Pons (tissue), 1 donor: ENCODE data around the gene INSL3.
"Not testable (repeated sequence)": the region's sequence is repeated elsewhere in the genome, so short reads cannot be mapped to it uniquely, and the experiment has no call there.

Experiments
- DNase-seq: peaks from one replicate; pipeline ENCODE4 v3.0.0-alpha.2; 2016; ENCODE audit warnings: low spot score

INSL3 gene

DNA sequence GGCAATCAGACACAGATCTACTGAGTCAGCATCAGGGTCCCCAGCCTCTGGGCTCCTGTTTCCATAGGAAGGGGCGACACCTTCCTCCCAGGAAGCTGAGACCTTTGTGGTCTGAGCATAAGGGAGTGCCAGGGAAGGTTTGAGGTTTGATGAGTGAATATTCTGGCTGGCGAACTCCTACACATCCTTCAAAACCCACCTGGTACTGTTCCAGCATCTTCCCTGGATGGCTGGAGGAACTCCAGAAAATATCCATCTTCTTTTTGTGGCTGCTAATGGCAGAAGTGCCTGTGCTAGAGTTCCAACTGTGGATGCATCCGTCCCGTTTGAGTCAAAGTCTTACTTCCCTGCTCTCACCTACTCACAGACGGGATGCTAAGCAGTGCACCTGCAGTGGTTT lies 9.2 kb downstream of the INSL3 start:
- no peak for DNase-seq

DNA sequence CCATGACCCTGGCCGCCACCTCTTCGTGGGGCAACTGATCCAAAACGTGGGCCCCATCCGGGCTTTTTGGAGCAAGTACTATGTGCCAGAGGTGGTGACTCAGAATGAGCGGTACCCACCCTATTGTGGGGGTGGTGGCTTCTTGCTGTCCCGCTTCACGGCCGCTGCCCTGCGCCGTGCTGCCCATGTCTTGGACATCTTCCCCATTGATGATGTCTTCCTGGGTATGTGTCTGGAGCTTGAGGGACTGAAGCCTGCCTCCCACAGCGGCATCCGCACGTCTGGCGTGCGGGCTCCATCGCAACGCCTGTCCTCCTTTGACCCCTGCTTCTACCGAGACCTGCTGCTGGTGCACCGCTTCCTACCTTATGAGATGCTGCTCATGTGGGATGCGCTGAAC lies 9.6 kb downstream of the INSL3 start:
- DNase-seq = no peak

DNA sequence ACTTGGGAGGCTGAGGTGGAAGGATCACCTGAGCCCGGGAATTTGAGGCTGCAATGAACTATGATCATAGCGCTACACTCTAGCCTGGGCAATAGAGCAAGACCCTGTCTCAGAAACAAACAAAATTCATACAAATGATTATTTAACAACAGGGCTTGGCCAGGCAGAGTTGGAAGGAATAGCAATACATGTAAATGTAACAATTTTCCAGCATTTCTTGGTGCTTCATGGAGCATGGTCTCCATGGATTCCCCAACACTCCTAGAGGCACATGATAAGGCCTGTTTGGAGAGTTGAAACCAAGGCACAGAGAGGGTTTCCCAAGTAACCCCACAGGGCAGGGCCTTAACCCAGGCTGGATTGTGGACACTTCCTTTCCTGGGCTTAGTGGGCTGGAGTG lies 10.2 kb downstream of the INSL3 start:
- DNase-seq = no peak

DNA sequence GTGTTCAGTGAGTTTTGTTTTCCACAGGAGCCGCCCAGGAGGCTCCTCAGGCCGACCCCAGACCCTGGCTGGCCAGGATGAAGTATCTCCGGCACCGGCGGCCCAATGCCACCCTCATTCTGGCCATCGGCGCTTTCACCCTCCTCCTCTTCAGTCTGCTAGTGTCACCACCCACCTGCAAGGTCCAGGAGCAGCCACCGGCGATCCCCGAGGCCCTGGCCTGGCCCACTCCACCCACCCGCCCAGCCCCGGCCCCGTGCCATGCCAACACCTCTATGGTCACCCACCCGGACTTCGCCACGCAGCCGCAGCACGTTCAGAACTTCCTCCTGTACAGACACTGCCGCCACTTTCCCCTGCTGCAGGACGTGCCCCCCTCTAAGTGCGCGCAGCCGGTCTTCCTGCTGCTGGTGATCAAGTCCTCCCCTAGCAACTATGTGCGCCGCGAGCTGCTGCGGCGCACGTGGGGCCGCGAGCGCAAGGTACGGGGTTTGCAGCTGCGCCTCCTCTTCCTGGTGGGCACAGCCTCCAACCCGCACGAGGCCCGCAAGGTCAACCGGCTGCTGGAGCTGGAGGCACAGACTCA lies 13.5 kb downstream of the INSL3 start:
- no peak for DNase-seq

DNA sequence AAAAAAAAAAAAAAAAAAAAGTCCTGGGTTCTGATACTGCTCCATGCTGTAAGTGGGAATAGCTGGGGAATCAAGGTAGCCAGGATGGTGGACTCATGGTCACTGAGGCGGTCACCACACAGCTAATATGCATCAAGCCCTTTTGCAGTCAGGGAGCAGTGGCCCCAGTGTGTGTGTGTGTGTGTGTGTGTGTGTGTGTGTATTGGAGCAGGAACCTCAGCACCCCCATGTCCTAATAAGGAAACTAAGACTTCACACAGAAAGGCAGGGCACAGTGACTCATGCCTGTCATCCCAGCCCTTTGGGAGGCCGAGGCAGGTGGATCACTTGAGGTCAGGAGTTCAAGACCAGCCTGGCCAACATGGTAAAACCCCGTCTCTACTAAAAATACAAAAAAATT lies 14.4 kb downstream of the INSL3 start:
- DNase-seq = no peak

DNA sequence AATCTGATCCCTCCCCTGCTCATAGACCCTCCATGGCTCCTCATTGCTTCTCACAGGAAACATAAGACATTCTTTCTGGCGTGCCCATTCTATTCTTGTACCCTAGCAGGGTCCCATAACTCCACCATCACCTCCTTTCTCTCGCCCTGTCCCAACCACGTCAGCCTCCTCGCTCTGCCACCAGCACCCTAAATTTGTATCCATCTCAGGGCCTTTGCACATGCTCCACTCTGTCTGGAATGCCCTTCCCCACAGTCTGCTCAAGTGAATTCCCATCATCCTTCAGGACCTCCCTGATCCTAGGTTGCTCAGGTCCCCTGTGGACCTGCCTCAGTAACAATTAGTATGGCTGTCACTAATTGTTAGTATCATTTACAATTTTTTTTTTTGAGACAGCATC lies 15.9 kb downstream of the INSL3 start:
- DNase-seq = no peak

DNA sequence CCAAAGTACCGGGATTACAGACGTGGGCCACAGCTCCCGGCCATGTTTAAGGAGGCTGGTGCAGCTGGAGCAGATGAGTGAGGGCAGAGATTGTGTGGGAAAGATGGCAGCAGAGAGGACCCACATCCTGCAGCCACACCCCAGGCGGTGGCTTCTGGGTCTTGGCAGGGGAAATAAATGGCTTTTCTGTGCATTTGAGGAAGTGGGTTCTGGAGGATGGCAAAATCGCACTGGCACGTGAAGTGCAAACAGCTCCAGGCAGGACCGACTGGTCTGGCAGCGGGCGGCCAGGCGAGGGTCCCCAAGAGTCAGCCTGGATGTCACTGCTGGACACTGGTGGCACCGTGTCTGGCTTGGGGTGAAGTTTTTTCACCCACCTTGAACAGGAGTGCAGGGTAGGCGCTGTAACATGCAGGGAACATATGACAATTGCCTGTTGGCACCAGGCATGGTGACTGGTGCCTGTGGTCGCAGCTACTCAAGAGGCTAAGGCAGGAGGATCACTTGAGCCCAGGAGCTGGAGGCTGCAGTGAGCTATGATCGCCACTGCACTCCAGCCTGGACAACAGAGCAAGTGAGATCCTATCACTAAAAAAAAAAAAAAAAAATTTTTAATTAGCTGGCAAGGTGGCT lies 17.9 kb downstream of the INSL3 start:
- peak; percentile 7 for DNase-seq

DNA sequence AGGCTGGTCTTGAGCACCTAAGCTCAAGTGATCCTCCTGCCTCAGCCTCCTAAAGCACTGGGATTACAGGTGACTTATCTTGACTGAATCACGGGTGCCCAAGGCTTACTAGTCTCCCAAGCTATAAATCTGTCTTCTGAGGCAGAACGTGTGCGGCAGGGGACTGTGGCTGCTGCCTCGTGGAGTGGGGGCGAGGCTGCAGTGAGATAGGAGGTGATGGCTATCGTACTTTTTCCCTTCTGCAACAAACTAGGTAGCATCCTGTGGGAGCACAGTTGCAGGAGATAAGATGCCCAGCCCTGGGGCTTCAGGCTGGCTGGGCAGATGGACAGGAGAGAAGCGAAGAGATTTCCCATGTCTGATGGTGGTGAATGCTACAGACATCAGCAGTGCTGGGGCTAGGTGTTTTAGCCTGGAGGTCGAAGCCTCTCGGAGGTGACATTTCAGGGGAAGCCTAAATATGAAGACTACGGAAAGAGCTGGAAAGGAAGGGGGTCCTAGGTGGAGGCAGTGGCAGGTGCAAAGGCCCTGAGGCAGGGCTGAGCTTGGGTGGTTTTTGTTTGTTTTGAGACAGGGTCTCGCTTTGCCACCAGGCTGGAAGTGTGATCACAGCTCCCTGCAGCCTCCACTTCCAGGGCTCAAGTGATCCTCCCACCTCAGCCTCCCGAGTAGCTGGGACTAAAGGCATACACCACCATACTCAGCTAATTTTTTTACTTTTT lies 19.0 kb downstream of the INSL3 start:
- DNase-seq = no peak

DNA sequence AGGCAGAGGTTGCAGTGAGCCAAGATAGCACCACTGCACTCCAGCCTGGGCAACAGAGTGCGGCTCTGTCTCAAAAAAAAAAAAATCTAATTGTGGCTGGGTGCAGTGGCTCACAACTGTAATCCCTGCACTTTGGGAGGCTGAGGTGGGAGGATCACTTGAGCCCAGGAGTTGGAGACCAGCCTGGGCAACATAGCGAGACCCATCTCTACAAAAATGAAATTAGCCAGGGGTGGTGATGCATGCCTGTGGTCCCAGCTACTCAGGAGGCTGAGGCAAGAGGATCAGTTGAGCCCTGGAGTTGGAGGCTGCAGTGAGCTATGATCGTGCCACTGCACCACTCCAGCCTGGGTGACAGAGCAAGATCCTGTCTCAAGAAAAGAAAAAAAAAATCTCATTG lies 22.7 kb downstream of the INSL3 start:
- DNase-seq = not testable (repeated sequence)

DNA sequence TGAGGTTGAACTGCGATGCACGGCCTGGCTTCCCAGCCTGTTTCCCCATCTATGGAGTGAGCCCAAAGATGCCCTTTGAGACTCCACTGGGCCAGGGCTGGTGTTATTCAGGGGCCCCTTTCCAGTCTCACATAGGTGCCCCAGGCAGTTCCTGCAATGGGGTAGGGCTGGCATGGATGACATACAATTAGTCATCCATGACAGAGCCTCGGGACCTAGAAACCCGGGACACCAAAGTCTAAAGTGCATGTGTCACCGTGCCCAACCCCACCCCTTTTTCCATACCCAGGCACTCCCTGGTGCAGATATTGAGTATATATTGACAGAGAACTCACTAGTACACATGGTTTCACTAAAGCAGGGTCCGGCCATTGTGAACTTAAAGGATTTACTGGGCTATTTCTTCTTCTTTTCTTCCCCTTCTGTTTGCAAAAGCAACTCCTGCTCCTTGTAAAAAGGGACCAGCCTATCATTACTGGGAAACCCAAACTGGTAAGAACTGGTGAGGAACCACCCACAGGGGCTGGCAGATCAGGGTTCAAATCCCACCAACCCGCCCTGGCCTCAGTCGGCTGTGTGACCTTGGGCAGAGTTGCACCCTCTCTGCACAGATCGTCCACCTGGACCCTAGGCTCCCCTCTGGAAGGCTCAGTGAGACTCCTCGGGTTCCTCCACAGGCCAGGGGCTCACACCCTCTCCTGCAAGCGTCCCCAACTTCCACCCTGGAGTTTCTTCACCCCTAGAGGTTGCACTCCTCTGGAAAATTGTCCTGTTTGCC lies 23.7 kb downstream of the INSL3 start:
- no peak for DNase-seq

DNA sequence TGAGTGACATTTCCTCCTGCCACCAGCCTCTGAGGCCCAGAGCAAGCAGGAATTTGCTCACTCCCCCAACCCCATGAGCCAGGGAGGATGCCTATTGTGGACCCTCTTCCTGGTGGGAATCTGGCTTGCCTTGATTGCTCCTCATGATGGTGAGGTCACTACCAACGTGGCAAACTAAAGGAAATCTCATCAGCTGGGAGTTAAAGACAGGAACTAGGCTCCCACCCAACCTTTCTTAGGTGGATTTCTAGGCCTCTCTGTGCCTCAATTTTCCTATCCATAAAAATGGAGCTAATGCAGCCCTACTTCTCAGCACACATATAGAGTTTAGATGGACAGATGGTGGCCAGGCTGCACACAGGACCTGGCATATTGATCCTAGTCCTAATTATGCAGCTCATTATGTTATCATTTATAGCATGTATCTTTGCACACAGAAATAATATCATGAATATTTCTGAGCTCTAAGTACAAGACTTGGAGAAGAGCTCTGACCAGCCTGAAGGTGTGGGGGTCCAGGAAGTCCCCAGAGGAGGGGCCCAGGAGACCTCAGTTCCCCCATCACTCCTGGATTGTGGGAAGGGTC lies 24.4 kb downstream of the INSL3 start:
- no peak for DNase-seq

DNA sequence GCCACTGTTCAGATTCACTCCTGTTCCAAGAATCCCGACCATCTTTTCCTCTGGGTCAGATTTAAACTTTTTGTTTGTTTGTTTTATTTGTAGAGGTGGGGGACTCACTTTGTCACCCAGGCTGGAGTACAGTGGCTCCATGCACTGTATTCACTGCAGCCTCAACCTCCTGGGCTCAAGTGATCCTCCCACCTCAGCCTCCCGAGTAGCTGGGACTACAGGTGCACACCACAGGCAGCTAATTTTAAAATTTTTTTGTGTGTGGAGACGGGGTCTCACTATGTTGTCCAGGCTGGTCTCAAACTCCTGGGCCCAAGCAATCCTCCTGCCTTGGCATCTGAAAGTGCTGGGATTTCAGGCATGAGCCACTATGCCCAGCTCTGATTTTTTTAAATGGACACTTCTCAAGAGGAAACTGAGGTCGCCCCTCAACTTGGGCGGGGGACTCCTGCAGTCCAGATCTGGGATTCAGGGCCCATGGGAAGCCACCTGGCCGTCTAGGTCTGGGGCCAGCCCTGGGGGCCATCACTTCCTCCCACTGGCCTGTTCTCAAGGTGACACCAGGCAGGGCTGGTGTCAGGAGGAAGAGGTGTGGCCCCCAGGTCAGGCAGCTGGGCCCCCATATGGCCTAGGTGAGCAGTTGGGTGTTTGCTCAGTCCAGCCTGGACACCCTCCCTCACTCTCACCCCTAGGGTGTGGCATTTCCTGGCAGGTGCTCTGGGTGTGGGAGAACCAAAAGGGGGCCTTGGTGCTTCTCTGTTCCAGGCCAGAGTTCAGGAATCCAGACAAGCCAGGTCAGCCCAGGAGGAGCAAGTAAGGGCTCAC lies 25.1 kb downstream of the INSL3 start:
- no peak for DNase-seq

DNA sequence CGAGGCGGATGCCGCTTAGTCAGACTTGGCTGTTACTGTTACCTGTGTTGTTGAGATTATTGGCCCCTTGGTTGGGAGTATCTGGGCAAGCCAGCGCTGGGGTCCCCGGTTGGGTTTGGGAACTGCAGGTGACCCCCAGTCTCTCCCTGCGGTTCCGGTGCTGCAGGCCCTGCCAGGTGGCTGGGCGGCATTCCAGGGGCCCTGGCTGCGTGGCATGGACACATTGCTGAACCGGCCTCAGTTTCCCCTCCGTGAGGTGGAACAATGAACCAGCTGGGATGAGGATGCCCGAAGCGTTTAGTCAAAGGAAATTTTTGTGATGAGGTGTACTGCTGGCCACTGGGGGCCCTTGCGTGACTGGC lies 25.8 kb downstream of the INSL3 start:
- no peak for DNase-seq

DNA sequence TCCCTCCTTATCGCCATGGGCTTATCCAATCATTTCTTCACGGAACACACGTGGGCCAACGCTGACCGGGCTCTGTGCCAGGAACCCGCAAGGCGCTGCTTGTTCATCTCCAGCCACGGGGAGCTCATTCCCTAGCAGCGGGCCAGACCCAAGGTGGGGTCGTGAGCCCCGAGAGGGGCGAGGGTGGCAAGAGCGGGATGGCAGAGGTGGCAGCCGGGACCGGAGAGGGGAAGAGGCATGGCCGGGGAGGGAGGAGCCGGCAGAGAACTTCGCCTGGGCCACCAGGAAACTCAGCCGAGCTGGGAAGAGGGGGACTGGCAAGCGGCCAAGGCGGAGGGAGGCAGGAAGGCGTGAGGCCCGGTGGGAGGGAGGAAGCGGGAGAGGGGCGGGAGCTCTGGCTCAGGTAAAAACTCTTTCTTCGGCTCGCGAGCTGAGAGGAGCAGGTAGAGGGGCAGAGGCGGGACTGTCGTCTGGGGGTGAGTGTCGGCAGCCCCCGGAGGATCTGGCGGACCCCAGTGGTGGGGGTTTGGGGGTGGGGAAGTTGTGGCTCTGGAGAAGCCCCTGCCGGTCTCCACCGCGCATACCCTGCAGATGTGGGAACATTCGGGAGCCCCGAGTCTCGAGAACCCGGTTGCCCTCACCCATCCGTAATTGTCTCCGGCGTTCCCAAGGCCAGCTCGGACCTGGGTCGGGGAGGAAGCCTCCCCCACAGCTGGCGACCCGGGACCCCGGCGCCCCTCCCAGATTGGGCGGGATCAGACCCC lies 26.4 kb downstream of the INSL3 start, which contains the start of gene B3GNT3:
Gene B3GNT3, plus strand, starts transcription at position 408 of the 764 bp plus-strand sequence. CDS start 12,670 bp downstream, outside the sequence.
- DNase-seq = no peak

DNA sequence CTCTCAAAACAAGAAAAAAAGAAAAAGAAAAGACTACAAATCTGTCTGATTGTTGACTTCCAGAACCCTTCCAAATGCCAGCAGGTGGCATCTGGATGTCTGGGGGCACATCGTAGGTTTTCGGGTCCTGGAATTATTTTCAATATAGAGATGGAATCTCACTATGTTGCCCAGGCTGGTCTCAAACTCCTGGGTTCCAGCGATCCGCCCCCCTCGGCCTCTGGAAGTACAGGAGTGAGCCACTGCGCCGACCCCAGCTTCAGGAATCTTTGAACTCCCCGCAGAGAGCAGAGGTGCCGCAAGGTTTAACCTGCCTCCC lies 26.9 kb downstream of the INSL3 start:
- no peak for DNase-seq

DNA sequence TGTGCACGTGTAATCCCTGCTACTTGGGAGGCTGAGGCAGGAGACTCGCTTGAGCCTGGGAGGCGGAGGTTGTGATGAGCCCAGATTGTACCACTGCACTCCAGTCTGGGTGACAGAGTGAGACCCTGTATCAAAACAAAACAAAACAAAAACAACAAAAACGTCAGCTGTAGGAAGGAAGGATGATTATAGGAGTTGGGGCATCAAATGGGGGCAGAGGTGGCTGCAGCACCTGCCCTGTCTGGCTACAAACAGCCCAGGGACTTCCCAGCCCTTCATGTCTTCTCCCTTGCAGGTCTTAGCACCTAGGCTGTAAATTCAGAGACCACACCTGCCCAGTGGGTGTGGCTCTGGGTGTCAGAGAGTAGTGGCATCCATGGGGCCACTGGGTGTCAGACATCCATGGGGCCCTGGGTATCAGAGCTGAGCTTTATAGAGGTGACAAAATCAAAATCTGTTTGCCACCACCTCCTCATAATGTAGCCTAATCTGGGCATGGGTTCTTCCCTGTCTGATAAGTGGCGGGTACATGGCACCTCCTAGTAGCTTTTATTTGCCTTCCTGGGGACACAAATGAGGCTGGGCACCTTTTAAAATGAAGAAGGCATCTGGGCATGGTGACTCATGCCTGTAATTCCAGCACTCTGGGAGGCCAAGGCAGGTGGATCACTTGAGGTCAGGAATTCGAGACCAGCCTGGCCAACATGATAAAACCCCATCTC lies 31.1 kb downstream of the INSL3 start:
- DNase-seq = no peak

DNA sequence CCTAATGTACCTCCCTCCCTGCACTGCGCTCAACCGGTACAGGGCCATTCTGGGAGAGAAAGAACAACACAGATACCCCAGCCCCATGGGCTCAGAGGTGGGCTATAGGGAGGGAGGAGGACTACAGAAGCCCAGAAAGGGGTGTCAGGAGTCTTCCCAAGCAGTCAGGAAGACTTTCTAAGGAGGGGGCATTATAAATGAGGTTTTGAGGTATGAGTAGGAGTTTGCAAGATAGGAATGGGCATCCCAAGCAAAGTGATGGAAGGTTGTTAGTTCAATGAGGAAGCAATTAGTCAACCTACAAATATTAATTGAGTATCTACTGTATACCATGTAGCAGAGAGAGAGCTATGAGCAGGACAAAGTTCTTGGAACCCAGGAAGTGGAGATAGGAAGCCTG lies 32.7 kb downstream of the INSL3 start:
- no peak for DNase-seq

DNA sequence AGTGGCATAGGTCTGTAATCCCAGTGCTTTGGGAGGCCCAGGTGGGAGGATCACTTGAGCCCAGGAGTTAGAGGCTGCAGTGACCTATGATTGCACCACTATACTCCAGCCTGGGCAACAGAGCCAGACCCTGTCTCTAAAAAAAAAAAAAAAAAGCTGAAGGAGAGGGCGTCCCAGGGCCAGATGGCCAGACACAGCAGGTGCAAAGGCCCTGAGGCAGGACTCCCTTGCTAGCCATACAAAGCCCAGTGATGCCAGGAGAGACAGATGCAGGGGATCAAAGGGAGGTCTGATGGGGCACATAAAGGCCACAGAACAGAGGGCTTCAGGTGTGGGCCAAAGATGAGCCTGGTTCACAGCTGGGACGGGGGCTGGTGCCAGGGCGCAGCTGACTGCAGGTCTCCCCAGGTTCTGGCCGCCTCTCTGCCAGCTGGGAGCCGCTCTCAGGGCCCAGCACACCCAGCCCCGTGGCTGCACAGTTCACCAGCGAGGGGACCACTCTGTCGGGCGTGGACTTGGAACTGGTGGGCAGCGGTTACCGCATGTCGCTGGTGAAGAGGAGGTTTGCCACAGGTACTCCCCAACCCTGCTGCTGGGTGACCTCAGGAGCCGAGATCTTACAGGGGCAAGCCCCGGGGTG lies 33.9 kb downstream of the INSL3 start:
- DNase-seq = no peak

DNA sequence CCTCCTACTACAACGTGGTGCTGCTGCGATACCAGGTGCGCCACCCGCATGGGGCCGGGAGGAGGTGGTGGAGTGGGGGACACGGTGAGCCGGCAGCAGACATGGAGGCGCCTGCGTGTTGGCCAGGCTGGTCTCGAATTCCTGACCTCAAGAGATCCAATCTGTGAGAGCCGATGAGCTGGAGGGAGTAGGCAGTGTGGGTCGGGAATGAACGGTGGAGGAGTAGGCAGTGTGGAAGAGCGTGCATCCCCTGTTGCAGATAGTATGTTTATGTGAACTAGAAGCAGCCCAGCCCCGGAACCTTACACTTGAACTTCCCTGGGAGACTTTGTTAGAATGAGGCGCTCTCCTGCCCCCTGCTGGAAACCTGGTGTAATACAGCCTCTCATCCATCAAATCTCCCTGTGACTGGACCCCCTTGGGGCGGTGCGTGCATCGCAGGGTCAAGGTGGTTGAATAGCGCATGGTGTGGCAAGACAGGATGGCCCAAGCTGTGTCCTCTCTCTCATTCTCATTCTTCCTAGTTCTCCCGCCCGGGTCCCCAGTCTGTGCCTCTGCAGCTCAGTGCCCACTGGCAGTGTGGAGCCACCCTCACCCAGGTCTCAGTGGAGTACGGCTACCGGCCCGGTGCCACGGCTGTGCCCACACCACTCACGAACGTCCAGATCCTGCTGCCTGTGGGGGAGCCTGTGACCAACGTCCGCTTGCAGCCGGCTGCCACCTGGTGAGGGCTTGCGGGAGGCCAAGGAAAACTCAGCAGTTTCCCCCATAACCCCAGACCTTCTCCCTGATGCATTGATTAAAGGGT lies 36.9 kb downstream of the INSL3 start:
- DNase-seq = peak; percentile 61
